Stimulated activated CD4-positive, alpha-beta T cell treated with anti-CD3 and anti-CD28 coated beads, Interleukin-2, amount 100 ng/mL, for 24 hours (primary cell): ENCODE results near the gene FFAR1.

Experiments used
- DNase-seq, 2 donors: peaks; one replicate each; pipeline ENCODE4 v3.0.0-alpha.2; 2020

The FFAR1 gene

DNA sequence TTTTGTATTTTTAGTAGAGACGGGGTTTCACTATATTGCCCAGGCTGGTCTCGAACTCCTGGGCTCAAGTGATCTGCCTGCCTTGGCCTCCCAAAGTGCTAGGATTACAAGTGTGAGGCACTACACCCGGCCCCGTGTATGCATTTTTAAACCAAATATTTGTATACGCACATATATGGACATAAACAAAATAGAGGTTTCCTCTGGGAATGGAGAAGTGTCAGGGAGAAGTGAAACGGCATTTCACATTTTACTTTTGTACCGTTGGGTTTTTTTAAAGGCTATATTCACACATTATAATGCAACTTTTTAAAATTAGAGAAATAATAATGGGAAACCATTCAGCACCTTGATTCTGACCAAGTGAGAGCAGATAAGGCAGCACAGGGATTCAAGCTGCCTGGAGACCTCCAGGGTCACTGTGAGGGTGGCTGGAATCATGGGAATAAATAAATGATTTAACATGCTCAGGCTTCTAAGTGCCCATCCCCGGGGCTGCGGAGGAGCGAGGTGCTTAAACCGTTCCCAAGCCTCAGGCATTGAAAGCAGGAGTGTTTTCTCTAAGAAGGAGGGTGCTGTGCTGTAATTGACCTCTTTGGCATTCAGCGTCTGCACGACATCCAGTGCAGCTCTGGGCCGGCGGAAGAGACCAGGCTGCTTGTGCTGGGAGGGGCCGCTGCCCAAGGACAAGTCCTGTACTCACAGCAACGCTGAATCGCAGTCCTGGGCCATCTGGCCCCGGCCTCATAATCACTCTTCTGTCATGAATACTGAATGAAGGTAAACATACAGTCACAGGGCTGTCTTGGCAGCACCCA is 47.9 kb downstream of the FFAR1 start:
- DNase-seq, result no peak

DNA sequence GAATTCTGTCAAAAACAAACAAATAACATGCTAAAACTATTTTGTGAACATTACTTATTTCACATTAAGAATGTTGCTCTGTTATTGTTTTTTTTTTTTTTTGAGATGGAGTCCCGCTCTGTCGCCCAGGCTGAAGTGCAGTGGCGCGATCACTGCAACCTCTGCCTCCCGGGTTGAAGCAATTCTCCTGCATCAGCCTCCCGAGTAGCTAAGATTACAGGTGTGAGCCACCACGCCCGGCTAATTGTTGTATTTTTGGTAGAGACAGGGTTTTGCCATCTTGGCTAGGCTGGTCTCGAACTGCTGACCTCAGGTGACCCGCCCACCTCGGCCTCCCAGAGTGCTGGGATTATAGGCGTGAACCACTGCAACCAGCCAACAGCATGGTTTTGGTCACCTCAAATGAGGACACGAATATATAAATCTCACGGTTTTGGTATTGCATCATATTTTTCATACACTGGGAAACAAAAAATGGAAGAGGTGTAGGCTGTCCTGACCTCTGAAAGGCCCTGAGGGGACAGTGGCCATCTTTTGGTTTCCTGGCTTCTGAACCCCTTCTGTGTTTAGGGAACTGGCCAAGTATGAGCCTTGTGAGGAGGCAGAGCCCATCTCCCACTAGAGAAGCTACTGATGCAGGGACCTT is 48.7 kb downstream of the FFAR1 start:
- DNase-seq, result no peak

DNA sequence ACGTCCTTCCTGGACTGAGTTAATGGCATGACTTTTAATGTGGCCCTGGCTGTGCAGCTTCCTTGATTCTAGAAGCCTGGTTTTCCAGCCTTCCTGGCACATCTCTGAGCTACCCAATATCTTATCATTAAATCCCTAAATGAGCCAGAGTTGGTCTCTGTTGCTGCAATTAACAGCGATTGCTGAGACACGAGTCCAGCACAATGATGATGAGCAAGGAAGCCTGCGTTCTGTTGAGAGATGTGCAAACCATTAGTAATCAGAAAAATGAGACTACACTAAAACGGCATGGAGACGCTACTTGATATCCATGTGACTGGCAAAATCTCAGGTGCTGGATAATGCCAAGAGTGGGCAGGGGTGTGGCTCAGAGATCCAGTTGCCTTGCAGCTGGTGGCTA is 49.4 kb downstream of the FFAR1 start:
- DNase-seq, result no peak
